A549 (cell line): Measurements from ENCODE around the gene ANKRD65.

Experiments
- BCL3 ChIP-seq: fragments of >200 bp; sonication (Bioruptor Twin); formaldehyde crosslinking; IDR thresholded peaks from 3 replicates; pipeline ENCODE4 v1.6.1; 2016
- CHD2 ChIP-seq: fragments of 150-350 bp; IDR thresholded peaks from 2 replicates; pipeline ENCODE4 v1.6.1; 2014; ENCODE audit warnings: low read length; ENCODE audit not compliant: partially characterized antibody
- CTCF ChIP-seq: fragments of >200 bp; sonication (Bioruptor Twin); formaldehyde crosslinking; IDR thresholded peaks from 3 replicates; pipeline ENCODE4 v1.5.1; 2016
- FOSL2 ChIP-seq, 2 experiments: fragments of 450-650 bp in 1 of 2; fragments of >200 bp in 1 of 2; sonication (Bioruptor Twin) in 1 of 2; formaldehyde crosslinking; IDR thresholded peaks; 2 replicates each; pipeline versions ENCODE4 v1.5.0 to v1.6.1; 2016 to 2020; ENCODE audit warnings: mild to moderate bottlenecking in 1 of 2, moderate library complexity in 1 of 2
- JUNB ChIP-seq: fragments of >200 bp; sonication (Bioruptor Twin); formaldehyde crosslinking; IDR thresholded peaks from 2 replicates; pipeline ENCODE4 v1.6.1; 2016
- NR3C1 ChIP-seq: fragments of >200 bp; sonication (Bioruptor Twin); formaldehyde crosslinking; IDR thresholded peaks from 3 replicates; pipeline ENCODE4 v1.6.1; 2017
- PBX3 ChIP-seq: IDR thresholded peaks from 2 replicates; pipeline ENCODE4 v1.6.1; 2012
- POLR2A ChIP-seq: IDR thresholded peaks from 2 replicates; pipeline ENCODE4 v1.6.1; 2012; ENCODE audit warnings: mild to moderate bottlenecking, low read length
- RCOR1 ChIP-seq: fragments of 150-350 bp; IDR thresholded peaks from 2 replicates; pipeline ENCODE4 v1.6.1; 2014; ENCODE audit warnings: antibody characterized with exemption, low read length, low read depth
- REST ChIP-seq: fragments of 200-600 bp; sonication (generic); IDR thresholded peaks from 2 replicates; pipeline ENCODE4 v1.6.1; 2016; ENCODE audit warnings: antibody characterized with exemption, mild to moderate bottlenecking, moderate library complexity
- SMC3 ChIP-seq: fragments of >200 bp; sonication (Bioruptor Twin); formaldehyde crosslinking; IDR thresholded peaks from 3 replicates; pipeline ENCODE4 v1.6.1; 2018; ENCODE audit warnings: inconsistent platforms
- ZC3H11A ChIP-seq: fragments of 450-650 bp; IDR thresholded peaks from 2 replicates; pipeline ENCODE4 v1.6.1; 2014; ENCODE audit warnings: antibody characterized with exemption, mild to moderate bottlenecking
- TF ChIP-seq, protein P1 (sequence below): IDR thresholded peaks from 2 replicates; pipeline ENCODE4 v1.6.1; 2012

GRCh38 chr1:1423245-1423597 is 2.1 kb upstream of the ANKRD65 start:
- TF ChIP-seq, protein P1, sequence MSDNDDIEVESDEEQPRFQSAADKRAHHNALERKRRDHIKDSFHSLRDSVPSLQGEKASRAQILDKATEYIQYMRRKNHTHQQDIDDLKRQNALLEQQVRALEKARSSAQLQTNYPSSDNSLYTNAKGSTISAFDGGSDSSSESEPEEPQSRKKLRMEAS: no peak
- TF ChIP-seq REST: no peak
- TF ChIP-seq CTCF: no peak
- TF ChIP-seq CHD2: no peak
- no peak for TF ChIP-seq BCL3
- TF ChIP-seq POLR2A: no peak
- no peak for TF ChIP-seq ZC3H11A
- no peak for TF ChIP-seq FOSL2 (IDR thresholded peaks at IDR 0.05)
- no peak for TF ChIP-seq FOSL2 (CRISPR knock-in tag; IDR thresholded peaks at IDR 0.05)
- no peak for TF ChIP-seq RCOR1
- TF ChIP-seq NR3C1: no peak
- no peak for TF ChIP-seq SMC3
- no peak for TF ChIP-seq PBX3
- no peak for TF ChIP-seq JUNB
